Fibroblast of the aortic adventitia (primary cell): ENCODE data around the gene SMYD5. TPM values are rescaled to one million over a fixed set of nuclear protein-coding genes. Genes with fewer than 3 reads are reported as not detected.
A peak's percentile ranks its signal among the peaks of the same experiment; 100 is the strongest.

Source experiments
- DNase-seq: peaks from one replicate; pipeline ENCODE4 v3.0.0-alpha.2; 2010; ENCODE audit warnings: low read depth
- H3K4me3 ChIP-seq: 2 replicates; pipeline ENCODE4 v1.5.1; 2011; ENCODE audit warnings: low read depth, mild to moderate bottlenecking, control low read depth, low read length, moderate library complexity
- total RNA-seq: library from RNA; depleted of rRNA; stranded (reverse); fragments of >200 nt; gene quantifications from 2 replicates; pipeline ENCODE4 v1.2.3, GENCODE V29; 2012; ENCODE audit warnings: low replicate concordance
- TF ChIP-seq, protein P1 (sequence below): IDR thresholded peaks from 2 replicates; pipeline ENCODE4 v1.5.1; 2011; ENCODE audit warnings: mild to moderate bottlenecking, low read length, control low read depth, inconsistent platforms; ENCODE audit not compliant: insufficient read depth

SMYD5 gene
- total RNA-seq, 1 donor = 21.1 TPM

DNA sequence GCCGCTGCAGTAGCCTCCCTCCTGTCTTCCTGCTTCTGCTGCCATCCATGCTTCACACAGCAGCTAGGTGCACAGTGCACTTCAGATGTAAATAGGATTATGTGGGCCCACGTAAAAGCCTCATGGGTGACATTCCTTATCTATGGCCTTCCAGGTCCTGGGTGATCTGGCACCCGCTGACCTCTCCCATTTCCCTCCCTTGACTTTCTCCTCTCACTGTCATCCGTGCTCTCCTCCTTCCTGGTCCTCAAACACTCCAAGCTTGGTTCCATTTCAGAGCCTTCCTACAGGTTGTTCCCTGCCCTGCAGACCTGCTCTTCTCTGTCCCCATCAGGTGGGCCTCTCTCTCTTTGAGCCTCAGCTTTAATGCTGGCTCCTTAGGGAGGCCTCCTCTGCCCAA is 4.0 kb upstream of the SMYD5 start:
- DNase-seq = no peak
- TF ChIP-seq, protein P1, sequence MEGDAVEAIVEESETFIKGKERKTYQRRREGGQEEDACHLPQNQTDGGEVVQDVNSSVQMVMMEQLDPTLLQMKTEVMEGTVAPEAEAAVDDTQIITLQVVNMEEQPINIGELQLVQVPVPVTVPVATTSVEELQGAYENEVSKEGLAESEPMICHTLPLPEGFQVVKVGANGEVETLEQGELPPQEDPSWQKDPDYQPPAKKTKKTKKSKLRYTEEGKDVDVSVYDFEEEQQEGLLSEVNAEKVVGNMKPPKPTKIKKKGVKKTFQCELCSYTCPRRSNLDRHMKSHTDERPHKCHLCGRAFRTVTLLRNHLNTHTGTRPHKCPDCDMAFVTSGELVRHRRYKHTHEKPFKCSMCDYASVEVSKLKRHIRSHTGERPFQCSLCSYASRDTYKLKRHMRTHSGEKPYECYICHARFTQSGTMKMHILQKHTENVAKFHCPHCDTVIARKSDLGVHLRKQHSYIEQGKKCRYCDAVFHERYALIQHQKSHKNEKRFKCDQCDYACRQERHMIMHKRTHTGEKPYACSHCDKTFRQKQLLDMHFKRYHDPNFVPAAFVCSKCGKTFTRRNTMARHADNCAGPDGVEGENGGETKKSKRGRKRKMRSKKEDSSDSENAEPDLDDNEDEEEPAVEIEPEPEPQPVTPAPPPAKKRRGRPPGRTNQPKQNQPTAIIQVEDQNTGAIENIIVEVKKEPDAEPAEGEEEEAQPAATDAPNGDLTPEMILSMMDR = no peak
- no peak overlapping the region for H3K4me3 ChIP-seq

DNA sequence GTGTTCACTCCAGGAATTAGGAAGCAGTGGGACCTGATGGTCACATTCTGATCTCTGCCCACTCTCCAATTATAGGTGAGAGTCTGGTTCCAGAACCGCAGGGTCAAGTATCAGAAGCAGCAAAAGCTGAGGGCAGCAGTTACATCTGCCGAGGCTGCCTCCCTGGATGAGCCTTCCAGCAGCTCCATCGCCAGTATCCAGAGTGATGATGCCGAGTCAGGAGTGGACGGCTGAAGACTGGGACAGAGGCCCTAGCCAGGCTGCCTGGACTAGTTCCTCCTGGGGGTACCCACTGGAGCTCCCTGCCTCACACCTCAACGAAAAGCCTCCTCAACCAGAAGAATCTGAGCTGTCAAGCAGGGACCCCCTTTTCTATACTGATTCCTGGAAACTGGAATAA is 3.3 kb upstream of the SMYD5 start:
- TF ChIP-seq, protein P1 = no peak
- no peak overlapping the region for H3K4me3 ChIP-seq
- DNase-seq = no peak

DNA sequence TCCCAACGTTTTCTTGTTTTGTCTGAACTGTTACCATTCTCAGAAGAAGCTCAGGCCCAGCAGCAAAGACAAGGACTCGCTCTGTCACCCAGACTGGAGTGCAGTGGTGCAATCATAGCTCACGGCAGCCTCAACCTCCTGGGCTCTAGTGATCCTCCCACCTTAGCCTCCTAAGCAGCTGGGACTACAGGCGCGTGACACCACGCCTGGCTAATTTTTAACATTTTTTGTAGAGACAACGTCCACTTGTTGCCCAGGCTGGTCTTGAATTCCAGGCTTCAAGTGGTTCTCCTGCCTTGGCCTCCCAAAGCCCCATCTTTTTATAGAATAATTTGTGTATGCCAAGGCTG is 2.0 kb upstream of the SMYD5 start:
- TF ChIP-seq, protein P1 = no peak
- no peak overlapping the region for H3K4me3 ChIP-seq
- no peak for DNase-seq

DNA sequence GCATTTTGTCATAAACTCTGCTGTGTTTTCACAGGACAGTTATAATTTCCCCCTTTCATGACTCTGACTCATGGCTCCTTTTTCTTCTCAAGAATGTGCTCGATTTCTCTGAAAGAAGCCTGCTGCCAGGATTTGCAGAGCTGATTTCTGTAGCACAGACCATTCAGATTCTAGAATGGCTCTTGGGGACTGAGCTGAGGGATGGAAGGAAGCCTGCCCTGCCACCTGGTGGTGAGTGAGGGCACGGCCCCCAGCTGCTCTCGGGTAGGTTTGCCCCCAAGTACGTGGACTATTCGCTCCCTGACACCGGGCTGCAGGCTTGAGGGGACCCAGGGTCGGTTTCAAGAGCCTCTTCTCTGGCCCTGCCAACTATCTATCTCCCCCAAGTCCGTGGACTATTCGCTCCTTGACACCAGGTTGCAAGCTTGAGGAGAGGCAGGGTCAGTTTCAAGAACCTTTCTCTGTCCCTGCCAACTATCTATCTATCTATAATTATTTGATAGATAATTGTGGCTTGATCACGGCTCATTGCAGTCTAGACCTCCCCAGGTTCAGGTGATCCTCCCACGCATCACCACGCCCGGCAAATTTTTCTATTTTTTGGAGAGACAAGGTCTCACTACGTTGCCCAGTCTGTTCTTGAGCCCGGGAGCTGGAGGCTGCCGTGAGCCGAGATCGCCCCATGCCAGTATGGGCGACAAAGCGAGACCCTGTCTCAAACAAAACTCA is 1.4 kb upstream of the SMYD5 start:
- TF ChIP-seq, protein P1 = peak; percentile 97
- DNase-seq = peak; percentile 96
- H3K4me3 ChIP-seq = no peak overlapping the region

DNA sequence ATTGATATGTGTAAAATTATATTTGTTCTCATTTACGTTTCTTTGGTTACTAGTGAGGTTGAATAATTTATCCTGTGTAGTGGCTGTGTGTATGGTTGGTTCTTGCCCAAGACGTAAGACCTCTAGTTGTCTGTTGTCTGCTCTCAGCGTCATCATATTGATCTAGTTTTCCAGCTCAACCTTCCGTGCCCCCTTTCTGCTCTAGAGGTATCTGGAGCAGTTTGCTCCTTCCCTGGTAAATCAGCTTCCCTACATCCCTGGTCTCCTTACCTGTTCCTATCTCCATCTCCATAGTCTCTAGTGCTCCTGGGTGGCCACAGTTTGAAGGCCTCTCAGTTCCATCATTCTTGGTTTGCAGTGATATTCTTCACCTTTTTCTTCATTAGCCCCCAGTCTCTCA is 1.2 kb downstream of the SMYD5 start:
- no peak for DNase-seq
- TF ChIP-seq, protein P1 = no peak
- H3K4me3 ChIP-seq = peak overlapping the region; percentile 81

DNA sequence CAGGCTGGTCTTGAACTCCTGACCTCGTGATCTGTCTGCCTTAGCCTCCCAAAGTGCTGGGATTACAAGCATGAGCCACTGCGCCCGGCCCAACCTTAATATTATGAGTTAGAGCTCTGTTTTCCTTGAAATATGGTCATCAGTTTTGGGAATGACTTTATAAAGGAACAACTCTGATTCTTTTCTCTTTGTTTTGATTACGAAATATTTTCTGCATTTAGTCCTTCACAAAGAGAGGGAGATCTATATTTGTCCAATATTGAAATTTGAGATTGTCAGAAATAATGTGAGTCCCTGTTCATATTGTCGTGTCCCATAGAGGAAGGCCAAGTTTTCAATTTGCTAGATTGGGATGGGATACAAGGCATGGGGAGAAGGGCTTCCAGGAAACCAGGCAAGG is 3.1 kb downstream of the SMYD5 start:
- H3K4me3 ChIP-seq = no peak overlapping the region
- DNase-seq = no peak
- TF ChIP-seq, protein P1 = no peak

DNA sequence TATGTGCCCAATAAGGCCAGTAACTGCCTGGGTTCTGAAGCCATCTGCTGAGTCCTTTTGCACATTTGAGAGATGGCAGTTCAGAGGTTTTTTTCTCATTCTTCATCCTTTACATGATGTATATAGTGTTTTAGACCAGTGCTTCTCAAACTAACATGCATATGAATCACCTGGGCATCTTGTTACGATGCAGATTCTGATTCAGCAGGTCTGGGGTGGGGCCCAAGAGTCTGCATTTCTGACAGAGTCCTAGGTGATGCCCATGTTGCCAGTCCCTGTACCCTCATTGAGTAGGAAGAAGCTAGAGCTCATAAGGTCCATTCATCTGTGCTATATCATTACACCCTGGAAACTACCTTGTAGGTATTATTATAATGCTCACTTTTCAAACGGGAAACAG is 3.8 kb downstream of the SMYD5 start:
- DNase-seq = no peak
- TF ChIP-seq, protein P1 = no peak
- no peak overlapping the region for H3K4me3 ChIP-seq
